ENCODE data around the gene SIX3.

The SIX3 gene

DNA sequence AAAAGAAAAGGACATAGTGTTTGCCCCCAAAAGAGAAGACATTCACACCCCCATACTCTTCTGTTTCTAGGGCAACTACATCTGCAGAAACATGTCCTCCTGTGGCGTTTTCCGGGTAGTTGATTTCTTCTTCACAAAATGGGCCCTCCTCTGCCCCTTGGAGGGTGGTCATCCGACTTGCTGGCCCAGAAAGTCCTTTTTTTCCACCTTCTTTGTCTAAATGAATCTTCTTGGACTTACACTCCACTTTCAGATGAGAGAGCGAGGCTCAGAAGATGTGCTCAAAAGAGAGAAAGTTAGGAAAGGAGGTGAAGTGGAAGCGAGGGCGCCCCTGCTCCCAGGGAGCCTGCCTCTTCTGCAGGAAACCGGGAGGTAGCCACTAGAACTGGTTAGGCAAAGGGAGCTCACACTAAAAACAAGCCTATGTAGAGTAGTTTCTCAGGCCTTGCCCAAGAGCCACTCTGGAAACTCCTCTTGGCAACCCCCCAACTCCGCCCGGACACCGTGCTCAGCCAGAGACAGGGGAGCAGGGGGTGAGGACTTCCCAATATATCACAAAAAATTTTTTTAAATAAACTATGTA is 10.2 kb upstream of the SIX3 start:
- DNase-seq (ENCODE audit: low read depth, low spot score), result no peak

- DNase-seq (ENCODE audit: low read depth, low spot score), result no peak
These were observed 9.4 kb upstream of the SIX3 start for GRCh38 chr2:44932079-44932478.

DNA sequence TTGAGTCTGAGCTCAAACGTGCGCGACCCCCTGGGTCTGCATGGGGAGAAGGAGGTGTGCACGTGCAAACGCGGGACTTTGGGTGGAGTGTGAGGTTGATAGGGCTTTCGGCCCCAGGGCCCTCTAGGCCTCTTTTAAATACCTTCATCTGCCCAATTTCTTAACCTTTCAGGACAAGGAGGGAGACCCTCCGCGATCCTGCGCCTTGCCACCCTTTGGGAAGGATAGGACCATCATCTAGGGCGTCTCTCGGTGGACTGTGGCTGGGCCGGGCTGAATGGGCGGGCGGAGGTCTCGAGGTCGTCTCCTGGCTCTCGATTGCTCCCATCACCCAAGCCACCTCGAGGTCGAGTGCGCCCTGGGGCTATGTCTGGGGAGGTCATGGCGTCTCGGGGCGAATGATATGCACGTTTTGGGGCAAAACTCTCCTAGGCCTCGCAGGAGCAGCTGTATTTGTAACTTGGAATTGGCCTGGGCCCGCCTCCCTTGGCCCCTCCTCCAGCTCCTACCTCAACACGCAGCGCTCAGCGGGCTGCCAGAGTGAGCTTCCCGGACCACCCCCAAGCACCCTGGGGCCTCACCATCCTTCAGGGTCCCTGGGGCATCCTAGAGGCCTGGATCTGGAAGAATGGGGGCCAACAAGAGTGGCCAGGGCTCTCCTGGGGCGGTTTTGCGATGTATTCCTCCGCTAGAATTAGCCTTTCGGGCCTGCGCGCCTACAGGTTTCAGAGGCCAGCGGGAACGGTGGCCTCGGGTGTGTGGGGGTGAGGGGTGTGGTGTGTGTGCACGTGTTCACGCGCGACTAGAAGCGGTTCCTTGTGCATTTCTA is 8.7 kb upstream of the SIX3 start:
- no peak for DNase-seq (ENCODE audit: low read depth, low spot score)

GRCh38 chr2:44933434-44933951 is 8.0 kb upstream of the SIX3 start:
- no peak for DNase-seq (ENCODE audit: low read depth, low spot score)

DNA sequence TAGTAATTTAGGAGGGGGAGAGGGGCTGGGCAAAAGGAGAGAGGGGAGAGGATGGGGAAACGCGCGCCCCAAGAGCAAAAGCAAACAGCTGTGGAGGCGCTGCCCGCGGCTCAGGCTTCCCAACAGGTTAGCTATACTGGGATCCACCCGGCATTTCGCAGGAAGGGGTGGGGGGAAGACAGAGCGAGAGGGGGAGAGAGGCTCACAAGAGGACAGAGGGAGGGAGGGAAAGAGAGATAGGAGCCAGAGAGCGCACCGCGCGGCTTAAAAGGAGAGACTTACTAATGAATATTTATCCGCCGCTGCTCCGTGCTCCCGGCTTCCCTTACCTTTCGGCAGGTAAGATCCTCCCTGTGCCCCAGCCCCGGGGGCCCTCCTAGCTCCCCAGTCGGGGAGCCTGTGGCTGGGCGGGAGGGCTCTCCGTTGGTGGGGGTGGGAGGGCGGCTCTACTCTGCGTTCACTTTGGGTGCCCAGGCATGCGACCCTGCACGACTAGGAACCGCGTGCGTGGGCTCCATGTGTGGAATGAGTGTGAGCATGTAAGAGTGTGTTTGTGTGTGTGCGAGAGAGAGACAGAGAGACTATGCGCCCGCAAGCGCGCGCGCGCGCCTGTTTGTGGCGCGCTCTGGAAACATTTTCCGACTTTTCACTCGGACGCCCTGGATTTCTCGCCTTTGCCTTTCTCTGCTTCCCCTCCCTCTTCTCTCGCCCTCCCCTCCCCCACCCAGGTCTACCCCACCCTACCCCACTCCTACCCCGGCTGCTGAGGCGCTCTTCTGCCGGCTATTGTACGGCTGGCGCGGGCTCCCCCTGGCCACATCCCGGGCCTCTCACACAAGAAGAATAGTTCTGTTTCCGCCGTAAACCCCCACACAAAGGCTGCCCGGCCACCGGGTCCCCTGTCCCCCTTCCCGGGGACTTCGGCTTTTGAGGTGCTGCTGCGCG is 7.2 kb upstream of the SIX3 start:
- DNase-seq (ENCODE audit: low read depth, low spot score), result no peak

DNA sequence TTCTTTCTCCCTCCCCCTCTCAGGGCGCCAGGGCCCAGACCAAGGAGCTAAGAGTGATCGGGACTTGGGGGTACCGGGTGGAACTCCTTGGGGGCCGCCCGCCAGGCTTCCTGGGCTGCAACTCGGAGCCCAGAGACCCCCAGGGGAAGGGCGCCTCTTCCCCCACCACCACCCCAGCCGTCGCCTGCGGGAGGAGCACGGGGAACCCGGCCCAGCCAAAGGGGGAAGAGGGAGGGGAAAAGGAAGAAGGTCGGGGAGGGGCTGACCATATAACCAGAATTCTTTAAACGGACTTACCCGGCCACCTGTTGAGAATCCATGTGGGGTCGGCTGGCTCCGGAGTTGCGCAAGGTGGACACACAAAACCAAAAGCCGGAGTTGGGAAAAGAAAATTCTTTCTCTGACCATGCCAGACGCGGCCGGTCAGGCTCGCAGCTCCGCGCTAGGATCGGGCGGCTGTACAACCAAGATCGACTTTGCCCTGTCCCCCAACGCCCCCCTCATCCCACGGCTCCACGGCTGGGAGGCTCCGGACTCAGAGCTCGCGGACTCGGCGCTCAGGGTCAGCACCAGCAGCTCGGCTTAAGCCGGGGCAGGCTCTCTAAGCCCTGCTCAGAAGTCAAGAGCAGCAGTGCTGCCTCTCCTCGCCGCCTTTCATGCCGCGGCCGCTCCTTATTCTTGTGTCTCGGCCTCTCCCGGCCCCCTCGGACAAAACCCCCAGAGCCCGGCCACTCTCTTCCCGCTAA is 6.3 kb upstream of the SIX3 start:
- DNase-seq (ENCODE audit: low read depth, low spot score), result no peak

- DNase-seq (ENCODE audit: low read depth, low spot score), result no peak
These were observed 5.8 kb upstream of the SIX3 start for GRCh38 chr2:44935729-44936098.

DNA sequence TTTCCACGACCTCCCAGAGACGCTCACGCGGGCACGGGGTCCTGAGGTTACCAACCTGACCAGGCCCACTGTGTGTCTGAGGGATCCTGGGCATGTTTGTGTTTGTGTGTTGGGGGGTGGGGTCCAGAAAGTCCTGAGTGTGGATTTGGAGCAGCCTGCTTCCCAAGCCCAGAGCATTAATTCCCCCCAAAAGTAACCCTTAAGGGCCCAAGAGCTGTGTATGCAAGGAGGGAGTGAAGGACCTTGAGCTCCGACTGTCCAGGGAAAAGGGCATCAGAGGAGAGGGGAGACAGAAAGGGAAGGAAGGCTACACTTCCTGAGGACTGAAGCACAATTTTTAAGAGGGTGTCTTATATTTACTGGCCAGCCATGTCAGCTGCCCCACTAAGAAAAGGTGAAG is 5.2 kb upstream of the SIX3 start:
- DNase-seq (ENCODE audit: low read depth, low spot score), result no peak

- DNase-seq (ENCODE audit: low read depth, low spot score), result no peak
These were observed 4.5 kb upstream of the SIX3 start for GRCh38 chr2:44936715-44937687.

DNA sequence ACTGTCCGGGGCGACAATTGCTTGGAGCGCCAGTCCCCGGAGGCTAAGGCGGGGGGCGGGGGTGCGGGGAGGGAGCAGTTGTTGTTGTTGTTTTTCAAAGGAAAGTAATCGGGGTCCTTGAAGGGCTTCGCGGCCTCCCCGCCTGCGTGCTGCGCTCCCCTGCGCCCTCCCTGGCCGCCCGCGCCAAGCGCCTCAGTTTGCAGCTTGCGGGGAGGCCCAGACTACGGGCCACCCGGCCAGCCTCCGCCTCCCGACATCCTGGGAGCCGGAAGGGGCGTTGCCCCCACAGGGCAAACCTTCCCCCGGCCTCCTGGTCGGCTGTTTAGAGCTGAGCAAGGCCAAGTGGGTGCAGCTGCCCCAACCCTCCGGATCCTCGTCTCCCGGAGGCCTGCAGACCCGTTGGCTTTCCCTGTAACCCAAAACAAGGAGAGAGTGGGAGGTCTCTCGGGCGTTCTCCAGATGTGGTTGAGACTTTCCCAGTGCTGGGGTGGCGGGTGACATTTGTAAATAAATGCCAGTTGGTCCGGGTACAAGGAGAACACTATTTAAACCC is 3.7 kb upstream of the SIX3 start:
- DNase-seq (ENCODE audit: low read depth, low spot score), result no peak

- no peak for DNase-seq (ENCODE audit: low read depth, low spot score)
These were observed 3.0 kb upstream of the SIX3 start for GRCh38 chr2:44938287-44939105.

DNA sequence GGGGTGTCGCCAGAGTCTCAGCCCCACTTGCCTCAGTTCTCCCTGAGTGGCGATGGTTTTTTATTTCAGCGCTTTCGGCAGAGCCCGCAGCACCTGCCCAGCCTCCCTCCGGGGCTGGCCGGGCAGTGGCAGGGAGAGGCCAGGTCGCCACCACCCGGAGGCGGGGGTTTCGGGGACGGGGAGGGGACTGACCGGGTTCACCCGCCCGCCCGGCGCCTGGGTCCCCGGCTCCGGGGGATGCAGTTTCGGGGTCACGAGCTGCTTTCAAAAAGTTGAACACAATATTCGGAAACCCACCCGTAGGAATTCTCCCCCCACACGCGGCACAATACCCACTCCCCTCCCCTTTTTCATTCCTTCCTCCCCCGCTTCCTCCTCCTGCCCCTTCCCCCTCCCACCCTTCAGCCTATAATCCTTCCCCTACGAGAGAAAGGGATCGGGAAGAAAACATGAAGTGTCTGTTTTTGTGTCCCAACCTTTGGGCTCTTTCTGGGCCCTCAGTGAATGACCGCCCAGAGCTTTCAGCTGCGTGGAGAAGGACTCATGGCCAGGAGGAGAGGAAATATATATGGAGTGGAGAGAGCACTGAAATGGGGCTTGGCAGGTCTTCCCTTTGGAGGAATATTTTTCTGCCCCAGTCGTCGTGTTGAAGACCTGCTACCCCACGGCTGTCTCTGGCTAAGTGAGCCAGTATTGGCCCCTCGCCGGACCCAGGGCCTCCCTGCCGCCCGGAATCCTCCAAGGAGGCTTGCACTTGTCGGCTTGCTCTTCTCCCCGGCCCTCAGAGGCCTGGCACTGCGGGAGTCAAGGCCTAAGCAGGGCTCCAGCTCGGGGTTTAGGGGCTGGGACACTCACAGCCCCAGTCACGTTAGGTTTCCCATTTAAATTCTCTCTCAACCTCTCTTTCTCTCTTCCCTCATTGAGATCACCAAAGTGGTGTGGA is 2.1 kb upstream of the SIX3 start:
- DNase-seq (ENCODE audit: low read depth, low spot score), result no peak

GRCh38 chr2:44940049-44940494 is 1.4 kb upstream of the SIX3 start:
- DNase-seq (ENCODE audit: low read depth, low spot score), result no peak

DNA sequence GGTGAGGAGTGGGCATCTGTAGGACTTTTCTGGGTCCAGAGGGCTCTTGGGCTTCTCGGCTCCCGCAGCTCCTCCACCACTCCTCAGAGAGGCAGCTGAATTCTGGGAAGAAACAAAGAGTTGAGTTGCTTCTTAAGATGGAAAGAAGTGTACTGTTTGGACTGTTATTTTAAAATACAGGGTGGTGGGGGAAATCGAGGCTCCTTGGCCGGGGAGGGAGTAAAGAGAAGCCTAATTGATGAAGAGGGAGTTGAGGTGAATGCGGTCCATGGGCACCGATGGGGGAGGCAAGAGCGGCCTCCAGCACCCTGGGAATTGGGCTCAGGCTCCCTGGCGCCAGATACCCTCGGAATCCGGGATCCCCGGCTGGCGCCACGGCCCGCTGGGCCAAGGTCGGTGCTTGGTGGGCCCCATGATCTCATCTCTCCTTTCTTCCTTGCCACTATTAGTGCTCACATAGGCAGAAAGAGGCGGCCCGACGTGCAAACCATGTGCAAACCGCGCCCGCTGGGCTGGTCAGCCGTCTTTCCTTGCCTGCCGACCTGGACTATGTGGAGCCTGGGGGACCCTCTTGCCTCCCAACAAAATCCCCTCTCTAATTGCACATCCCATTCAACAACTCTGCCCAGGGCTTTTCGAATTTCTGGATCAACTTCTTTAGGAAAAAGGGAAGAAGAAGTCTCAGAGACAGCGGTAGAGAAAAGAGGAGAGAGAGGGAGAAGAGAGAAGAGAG is 604 bp upstream of the SIX3 start:
- DNase-seq (ENCODE audit: low read depth, low spot score), result no peak

DNA sequence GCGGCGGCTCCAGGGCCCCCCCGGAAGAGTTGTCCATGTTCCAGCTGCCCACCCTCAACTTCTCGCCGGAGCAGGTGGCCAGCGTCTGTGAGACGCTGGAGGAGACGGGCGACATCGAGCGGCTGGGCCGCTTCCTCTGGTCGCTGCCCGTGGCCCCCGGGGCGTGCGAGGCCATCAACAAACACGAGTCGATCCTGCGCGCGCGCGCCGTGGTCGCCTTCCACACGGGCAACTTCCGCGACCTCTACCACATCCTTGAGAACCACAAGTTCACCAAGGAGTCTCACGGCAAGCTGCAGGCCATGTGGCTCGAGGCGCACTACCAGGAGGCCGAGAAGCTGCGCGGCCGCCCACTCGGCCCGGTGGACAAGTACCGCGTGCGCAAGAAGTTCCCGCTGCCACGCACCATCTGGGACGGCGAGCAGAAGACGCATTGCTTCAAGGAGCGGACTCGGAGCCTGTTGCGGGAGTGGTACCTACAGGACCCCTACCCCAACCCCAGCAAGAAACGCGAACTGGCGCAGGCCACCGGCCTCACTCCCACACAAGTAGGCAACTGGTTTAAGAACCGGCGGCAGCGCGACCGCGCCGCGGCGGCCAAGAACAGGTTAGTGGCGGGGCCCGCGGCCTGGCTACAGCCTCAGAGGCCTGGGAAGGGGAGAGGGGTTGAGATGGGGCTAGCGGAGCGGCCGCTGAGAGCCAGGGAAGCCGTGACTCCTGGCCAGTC is 965 bp downstream of the SIX3 start:
- no peak for DNase-seq (ENCODE audit: low read depth, low spot score)

- no peak for DNase-seq (ENCODE audit: low read depth, low spot score)
These were observed 1.7 kb downstream of the SIX3 start for GRCh38 chr2:44943031-44943692.
